HG03469 (cell line): Measurements from ENCODE around the gene PTPRA.
"Not testable (repeated sequence)": the region's sequence is repeated elsewhere in the genome, so short reads cannot be mapped to it uniquely, and the experiment has no call there.

Source experiments
- ATAC-seq: cut with Tn5 transposase; IDR thresholded peaks from one replicate; pipeline ENCODE4 v1.9.1; 2021; ENCODE audit warnings: mild to moderate bottlenecking, moderate library complexity, moderate number of reproducible peaks; ENCODE audit not compliant: unreplicated experiment

Gene PTPRA

GRCh38 chr20:3071610-3072529 is 198.6 kb downstream of the PTPRA start, which contains the start of gene OXT:
TSS of gene OXT (plus strand) at chr20:3071620. CDS start at chr20:3071656, 36 bp downstream.
- no peak for ATAC-seq

- ATAC-seq, result no peak
Measured at GRCh38 chr20:3072530-3073250, 199.4 kb downstream of the PTPRA start.

- ATAC-seq, result not testable (repeated sequence)
Measured at GRCh38 chr20:3073251-3073643, 200.0 kb downstream of the PTPRA start.

- ATAC-seq, result no peak
Measured at GRCh38 chr20:3074812-3075211, 201.5 kb downstream of the PTPRA start.

- ATAC-seq, result not testable (repeated sequence)
Measured at GRCh38 chr20:3075315-3075714, 202.0 kb downstream of the PTPRA start.

- ATAC-seq, result no peak
Measured at GRCh38 chr20:3077618-3078134, 204.4 kb downstream of the PTPRA start.

GRCh38 chr20:3080939-3081388 is 207.7 kb downstream of the PTPRA start:
- ATAC-seq, result no peak

GRCh38 chr20:3081641-3082040 is 208.4 kb downstream of the PTPRA start:
- no peak for ATAC-seq

GRCh38 chr20:3082306-3082951 is 209.1 kb downstream of the PTPRA start:
- no peak for ATAC-seq

- ATAC-seq, result no peak
Measured at GRCh38 chr20:3082955-3083952, 210.0 kb downstream of the PTPRA start.

- ATAC-seq, result no peak
Measured at GRCh38 chr20:3084283-3084985, 211.2 kb downstream of the PTPRA start, which contains the start of gene AVP. TSS of gene AVP (minus strand) at chr20:3084724. CDS start at chr20:3084674, 50 bp downstream.

- ATAC-seq, result no peak
Measured at GRCh38 chr20:3084986-3085360, 211.7 kb downstream of the PTPRA start.

- ATAC-seq, result no peak
Measured at GRCh38 chr20:3085571-3086072, 212.3 kb downstream of the PTPRA start.

GRCh38 chr20:3088031-3088430 is 214.8 kb downstream of the PTPRA start:
- ATAC-seq, result no peak
